H9 (cell line): Measurements from ENCODE around the gene MIGA1. TPM values are rescaled to one million over a fixed set of nuclear protein-coding genes. Genes with fewer than 3 reads are reported as not detected.

ENCODE experiments used
- DNase-seq: peaks from one replicate; pipeline ENCODE4 v3.0.0-alpha.2; 2017
- H2AFZ ChIP-seq: one replicate; pipeline ENCODE4 v1.6.1; 2013; ENCODE audit warnings: mild to moderate bottlenecking, low read length, control low read depth, moderate library complexity
- H2AK5ac ChIP-seq: 2 replicates; pipeline ENCODE4 v1.6.1; 2013; ENCODE audit warnings: low read length, control low read depth, mixed read lengths; ENCODE audit not compliant: insufficient read length
- H2BK120ac ChIP-seq: one replicate; pipeline ENCODE4 v1.6.1; 2013; ENCODE audit warnings: low read depth, mild to moderate bottlenecking, low read length, control low read depth, inconsistent platforms; ENCODE audit not compliant: poor library complexity, severe bottlenecking
- H2BK12ac ChIP-seq: 2 replicates; pipeline ENCODE4 v1.6.1; 2013; ENCODE audit warnings: low read length, control low read depth, mixed read lengths, low read depth; ENCODE audit not compliant: insufficient read length
- H2BK15ac ChIP-seq: 2 replicates; pipeline ENCODE4 v1.6.1; 2013; ENCODE audit warnings: low read depth, low read length, control low read depth
- H2BK20ac ChIP-seq: one replicate; pipeline ENCODE4 v1.6.1; 2013; ENCODE audit warnings: low read depth, mild to moderate bottlenecking, low read length, control low read depth, inconsistent platforms; ENCODE audit not compliant: poor library complexity, severe bottlenecking
- H2BK5ac ChIP-seq: 2 replicates; pipeline ENCODE4 v1.6.1; 2013; ENCODE audit warnings: low read length, control low read depth, mixed read lengths; ENCODE audit not compliant: insufficient read length
- H3K14ac ChIP-seq: 2 replicates; pipeline ENCODE4 v1.6.1; 2013; ENCODE audit warnings: low read length, control low read depth; ENCODE audit not compliant: insufficient read depth
- H3K18ac ChIP-seq: 2 replicates; pipeline ENCODE4 v1.6.1; 2013; ENCODE audit warnings: low read depth, mild to moderate bottlenecking, mixed read lengths, low read length, control low read depth; ENCODE audit not compliant: insufficient read length
- H3K23ac ChIP-seq: 2 replicates; pipeline ENCODE4 v1.6.1; 2013; ENCODE audit warnings: low read length, control low read depth, mixed read lengths, low read depth; ENCODE audit not compliant: insufficient read length
- H3K23me2 ChIP-seq: 2 replicates; pipeline ENCODE4 v1.6.1; 2013; ENCODE audit warnings: low read depth, mild to moderate bottlenecking, mixed read lengths, low read length, control low read depth; ENCODE audit not compliant: insufficient read length, poor library complexity, severe bottlenecking
- H3K27ac ChIP-seq: 2 replicates; pipeline ENCODE4 v1.5.1; 2013; ENCODE audit warnings: low read length, control low read depth, mixed read lengths, low read depth; ENCODE audit not compliant: insufficient read length
- H3K27me3 ChIP-seq: 2 replicates; pipeline ENCODE4 v1.6.1; 2013; ENCODE audit warnings: low read length, control low read depth, inconsistent platforms; ENCODE audit not compliant: insufficient read depth
- H3K4ac ChIP-seq: 2 replicates; pipeline ENCODE4 v1.6.1; 2013; ENCODE audit warnings: low read depth, mild to moderate bottlenecking, control low read depth, inconsistent platforms, low read length, moderate library complexity
- H3K4me1 ChIP-seq: 2 replicates; pipeline ENCODE4 v1.6.1; 2013; ENCODE audit warnings: low read length, control low read depth, inconsistent platforms; ENCODE audit not compliant: insufficient read depth
- H3K4me2 ChIP-seq: 2 replicates; pipeline ENCODE4 v1.6.1; 2013; ENCODE audit warnings: low read length, control low read depth, mixed read lengths; ENCODE audit not compliant: insufficient read length, insufficient read depth
- H3K56ac ChIP-seq: 2 replicates; pipeline ENCODE4 v1.6.1; 2013; ENCODE audit warnings: low read depth, mild to moderate bottlenecking, mixed read lengths, low read length, control low read depth; ENCODE audit not compliant: insufficient read length
- H3K79me1 ChIP-seq: 2 replicates; pipeline ENCODE4 v1.6.1; 2013; ENCODE audit warnings: low read depth, mild to moderate bottlenecking, moderate library complexity, low read length, control low read depth, inconsistent platforms; ENCODE audit not compliant: insufficient read depth, poor library complexity, severe bottlenecking
- H3K79me2 ChIP-seq: 2 replicates; pipeline ENCODE4 v1.6.1; 2013; ENCODE audit warnings: low read length, control low read depth, inconsistent platforms; ENCODE audit not compliant: insufficient read depth
- H3K9ac ChIP-seq: 2 replicates; pipeline ENCODE4 v1.6.1; 2013; ENCODE audit warnings: low read length, control low read depth, mixed read lengths; ENCODE audit not compliant: insufficient read length; ENCODE audit errors: extremely low read depth
- H3K9me3 ChIP-seq: one replicate; pipeline ENCODE4 v1.6.1; 2013; ENCODE audit warnings: low read depth, low read length, inconsistent platforms; ENCODE audit not compliant: control insufficient read depth
- H3T11ph ChIP-seq: one replicate; pipeline ENCODE4 v1.6.1; 2013; ENCODE audit warnings: mild to moderate bottlenecking, low read length, control low read depth, inconsistent platforms
- H4K20me1 ChIP-seq: one replicate; pipeline ENCODE4 v1.6.1; 2013; ENCODE audit not compliant: control insufficient read depth, insufficient read length, insufficient read depth
- H4K5ac ChIP-seq: 2 replicates; pipeline ENCODE4 v1.6.1; 2013; ENCODE audit warnings: low read depth, mild to moderate bottlenecking, mixed read lengths, low read length, control low read depth; ENCODE audit not compliant: insufficient read length
- H4K8ac ChIP-seq: replicated peaks from 2 replicates; pipeline ENCODE4 v1.6.1; 2013; ENCODE audit warnings: low read length, control low read depth, mixed read lengths, low read depth; ENCODE audit not compliant: insufficient read length
- H4K91ac ChIP-seq: 2 replicates; pipeline ENCODE4 v1.6.1; 2013; ENCODE audit warnings: low read depth, mild to moderate bottlenecking, moderate library complexity, mixed read lengths, low read length, control low read depth; ENCODE audit not compliant: insufficient read length
- H3K27ac Mint-ChIP-seq, 3 experiments: 2 replicates in 2 of 3; 3 replicates in 1 of 3; pipeline ENCODE4 v1.8.0; 2020 to 2021; ENCODE audit warnings: mixed read lengths in 3 of 3, mild to moderate bottlenecking in 1 of 3, moderate library complexity in 1 of 3
- H3K27me3 Mint-ChIP-seq: 2 replicates; pipeline ENCODE4 v1.8.0; 2021; ENCODE audit warnings: low read depth, mild to moderate bottlenecking, moderate library complexity, mixed read lengths
- H3K36me3 Mint-ChIP-seq, 3 experiments: 2 replicates in 2 of 3; 3 replicates in 1 of 3; pipeline ENCODE4 v1.8.0; 2020 to 2021; ENCODE audit warnings: low read depth in 3 of 3, mixed read lengths in 3 of 3; ENCODE audit not compliant: insufficient read depth in 1 of 3
- H3K4me1 Mint-ChIP-seq, 2 experiments: 2 replicates each; pipeline ENCODE4 v1.8.0; 2020; ENCODE audit warnings: mixed read lengths in 2 of 2
- H3K4me3 Mint-ChIP-seq, 2 experiments: 2 replicates in 1 of 2; 3 replicates in 1 of 2; pipeline ENCODE4 v1.8.0; 2020 to 2021; ENCODE audit warnings: mild to moderate bottlenecking in 2 of 2, mixed read lengths in 2 of 2, moderate library complexity in 1 of 2
- H3K9me3 Mint-ChIP-seq, 2 experiments: 2 replicates in 1 of 2; 3 replicates in 1 of 2; pipeline ENCODE4 v1.8.0; 2020; ENCODE audit warnings: mild to moderate bottlenecking in 2 of 2, mixed read lengths in 2 of 2, moderate library complexity in 1 of 2
- CTCF ChIP-seq: fragments of 200-600 bp; sonication (generic); conservative IDR thresholded peaks from 3 replicates; pipeline ENCODE4 v1.8.0; 2021; ENCODE audit warnings: antibody characterized with exemption, mild to moderate bottlenecking
- WGBS: extraction: QIAGEN DNeasy Blood & Tissue Kit; methylation state at CpG from one replicate; pipeline ENCODE4 v1.1.7; 2013; ENCODE audit warnings: missing lambda C conversion rate, low lambda C conversion rate, mixed read lengths; ENCODE audit not compliant: insufficient read length; ENCODE audit errors: extremely low coverage; 5-methylcytosine and 5-hydroxymethylcytosine counted together
- long read RNA-seq: library from polyadenylated mRNA; unstranded; transcript quantifications from one replicate; pipeline ENCODE4 v2.0.0, GENCODE V29; 2020
- total RNA-seq: library from RNA; stranded (reverse); gene quantifications from 2 replicates; pipeline ENCODE4 v1.2.1, GENCODE V29; 2021

MIGA1 gene
- total RNA-seq: 6.3 and 6.7 TPM in 2 replicates
- long read RNA-seq, full-length matches to known transcripts: 9 of 26 reads
- long read RNA-seq, partial matches to known transcripts: 5 of 26 reads
- long read RNA-seq, other reads (novel, unspliced or antisense): 12 of 26 reads

GRCh38 chr1:77779529-77780281 is at the start of gene MIGA1:
Gene MIGA1, plus strand, starts transcription at chr1:77779649. Its CDS starts 3,604 bp downstream, at chr1:77783253.
- Histone ChIP-seq H3K27me3 (no peaks in the 10 kb centered on the region), H4K5ac (no peak within 1 kb of the TSS), H3K79me2 (no peaks in the 10 kb centered on the region; the same call in 1 of the 2 replicates), H3K4me2 (peak within 1 kb of the TSS; percentile 49), H3T11ph (no peak within 1 kb of the TSS), H2BK12ac (no peak within 1 kb of the TSS), H3K23me2 (peaks cover 7% of the 10 kb centered on the region), H3K23ac (no peak within 1 kb of the TSS), H3K56ac (no peak within 1 kb of the TSS), H2BK20ac (no peak within 1 kb of the TSS), H3K4ac (no peak within 1 kb of the TSS), H2AFZ (peak within 1 kb of the TSS; percentile 49), H3K18ac (peak within 1 kb of the TSS; percentile 15), H4K8ac (no peak within 1 kb of the TSS), H4K91ac (no peak within 1 kb of the TSS), H3K9me3 (no peaks in the 10 kb centered on the region), H3K27ac (no peak within 1 kb of the TSS), H3K14ac (peak within 1 kb of the TSS; percentile 3; the same call in 1 of the 2 replicates), H4K20me1 (no peaks in the 10 kb centered on the region), H3K4me1 (no peaks in the 10 kb centered on the region), H3K79me1 (no peaks in the 10 kb centered on the region), H3K9ac (peak within 1 kb of the TSS; percentile 36), H2BK5ac (no peak within 1 kb of the TSS), H2BK120ac (no peak within 1 kb of the TSS), H2BK15ac (no peak within 1 kb of the TSS), H2AK5ac (no peak within 1 kb of the TSS)
- Mint-ChIP-seq H3K9me3 (no peaks in the 10 kb centered on the region), H3K27me3 (0 out of 2 replicates have a peak, but pooled peaks cover 2% of the 10 kb centered on the region), H3K4me1 (peaks cover 7 to 14% of the 10 kb centered on the region in 2 experiments), H3K4me3 (peak within 1 kb of the TSS; percentile 95 to 98), H3K27ac (peak within 1 kb of the TSS; percentile 48 to 94 (median 71)), H3K36me3 (peaks cover 11 to 15% (median 11%) of the 10 kb centered on the region in 3 experiments)
- WGBS: no CpG with 5 or more reads among the region's 40 CpGs
- no peak for TF ChIP-seq CTCF
- peak; percentile 93 for DNase-seq
